Lower lobe of right lung (tissue), 2 donors: ENCODE data around the gene MBD3L2. TPM values are rescaled to one million over a fixed set of nuclear protein-coding genes. Genes with fewer than 3 reads are reported as not detected.
"Not testable (repeated sequence)": the region's sequence is repeated elsewhere in the genome, so short reads cannot be mapped to it uniquely, and the experiment has no call there.

Experiments
- ATAC-seq, 2 donors: fragments of 200-7000 bp; cut with Tn5 transposase; one replicate each; pipeline ENCODE4 v1.9.1; 2020 to 2022; ENCODE audit warnings: mild to moderate bottlenecking in 2 of 2, moderate library complexity in 2 of 2
- DNase-seq: peaks from one replicate; pipeline ENCODE4 v3.0.0-alpha.2; 2020
- H3K27ac ChIP-seq: fragments of 200-600 bp; one replicate; pipeline ENCODE4 v1.8.0; 2022
- H3K27me3 ChIP-seq: fragments of 200-600 bp; one replicate; pipeline ENCODE4 v1.8.0; 2022; ENCODE audit warnings: low read depth
- H3K36me3 ChIP-seq: fragments of 200-600 bp; one replicate; pipeline ENCODE4 v1.8.0; 2022; ENCODE audit warnings: mild to moderate bottlenecking
- H3K4me1 ChIP-seq: fragments of 200-600 bp; one replicate; pipeline ENCODE4 v1.8.0; 2022
- H3K4me3 ChIP-seq: fragments of 200-600 bp; one replicate; pipeline ENCODE4 v1.8.0; 2022; ENCODE audit warnings: mild to moderate bottlenecking
- H3K9me3 ChIP-seq: fragments of 200-600 bp; one replicate; pipeline ENCODE4 v1.8.0; 2022
- intact Hi-C: fragments of 100-400 bp; cut with DNase I; formaldehyde crosslinking; loops from one replicate; pipeline ENCODE4 v1.11.0; 2022
- total RNA-seq: library from RNA; stranded (reverse); fragmentation: NEBNext Ultra II Directional; extraction: Animal tissue kit (Norgen Biotek cat#: 25700); gene quantifications from one replicate; pipeline ENCODE4 v1.2.1, GENCODE V29; 2021
- TF ChIP-seq, protein P1 (sequence below): fragments of 200-600 bp; IDR thresholded peaks from one replicate; pipeline ENCODE4 v1.8.0; 2022; ENCODE audit warnings: antibody characterized with exemption, mild to moderate bottlenecking
- donor health status: DM: no; HTN: yes; CAD: no; lungs with severe emphysema.

The MBD3L2 gene
- total RNA-seq, 1 donor from 2014 or later: not detected

GRCh38 chr19:7007859-7008258 is 41.3 kb upstream of the MBD3L2 start:
- H3K36me3 ChIP-seq: no peaks in the 10 kb centered on the region
- no peaks in the 10 kb centered on the region for H3K4me1 ChIP-seq
- intact Hi-C loops: no loop called here
- H3K27ac ChIP-seq: no peak overlapping the region
- DNase-seq: no peak
- peaks cover 10% of the 10 kb centered on the region for H3K27me3 ChIP-seq
- TF ChIP-seq, protein P1, sequence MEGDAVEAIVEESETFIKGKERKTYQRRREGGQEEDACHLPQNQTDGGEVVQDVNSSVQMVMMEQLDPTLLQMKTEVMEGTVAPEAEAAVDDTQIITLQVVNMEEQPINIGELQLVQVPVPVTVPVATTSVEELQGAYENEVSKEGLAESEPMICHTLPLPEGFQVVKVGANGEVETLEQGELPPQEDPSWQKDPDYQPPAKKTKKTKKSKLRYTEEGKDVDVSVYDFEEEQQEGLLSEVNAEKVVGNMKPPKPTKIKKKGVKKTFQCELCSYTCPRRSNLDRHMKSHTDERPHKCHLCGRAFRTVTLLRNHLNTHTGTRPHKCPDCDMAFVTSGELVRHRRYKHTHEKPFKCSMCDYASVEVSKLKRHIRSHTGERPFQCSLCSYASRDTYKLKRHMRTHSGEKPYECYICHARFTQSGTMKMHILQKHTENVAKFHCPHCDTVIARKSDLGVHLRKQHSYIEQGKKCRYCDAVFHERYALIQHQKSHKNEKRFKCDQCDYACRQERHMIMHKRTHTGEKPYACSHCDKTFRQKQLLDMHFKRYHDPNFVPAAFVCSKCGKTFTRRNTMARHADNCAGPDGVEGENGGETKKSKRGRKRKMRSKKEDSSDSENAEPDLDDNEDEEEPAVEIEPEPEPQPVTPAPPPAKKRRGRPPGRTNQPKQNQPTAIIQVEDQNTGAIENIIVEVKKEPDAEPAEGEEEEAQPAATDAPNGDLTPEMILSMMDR: no peak
- H3K4me3 ChIP-seq: no peak overlapping the region
- no peaks in the 10 kb centered on the region for H3K9me3 ChIP-seq
- no peak for ATAC-seq

DNA sequence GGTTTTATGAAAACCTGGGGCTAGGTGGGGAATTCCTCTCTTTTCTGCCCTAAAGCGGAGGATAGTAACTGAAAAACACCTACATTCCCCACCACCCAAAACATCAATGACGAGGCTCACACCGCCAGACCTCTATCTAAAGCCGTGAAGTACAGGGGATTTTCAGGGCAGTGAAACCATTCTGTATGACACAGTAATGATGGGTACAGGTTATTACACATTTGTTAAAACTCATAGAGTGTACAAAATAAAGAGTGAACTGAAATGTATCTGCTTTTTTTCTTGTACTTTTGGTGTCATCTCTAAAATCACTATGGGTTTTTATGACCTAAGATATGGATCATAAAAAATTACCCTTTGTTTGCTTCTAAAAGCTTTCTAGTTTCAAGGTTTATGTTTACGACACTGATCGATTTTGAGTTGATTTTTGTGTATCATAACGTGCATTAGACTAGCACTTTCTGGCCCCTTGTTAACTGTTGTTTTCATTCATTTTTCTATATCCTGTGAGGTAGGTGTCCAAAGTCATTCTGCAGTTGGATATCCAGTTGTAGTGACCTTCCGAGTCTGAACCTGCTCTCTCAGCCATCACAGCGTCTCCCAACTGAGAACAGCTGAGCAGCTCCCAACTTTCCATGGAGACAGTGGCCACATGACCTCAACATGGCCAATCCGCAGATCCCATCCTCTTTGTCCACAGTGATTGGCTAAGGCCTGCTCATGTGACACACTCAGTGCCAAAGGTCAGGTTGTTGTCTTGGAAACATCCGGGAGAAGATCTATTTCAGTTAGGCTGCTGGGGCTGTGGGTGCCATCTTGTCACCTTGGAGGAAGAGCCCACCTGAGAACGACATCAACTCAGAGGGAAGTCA is 38.2 kb upstream of the MBD3L2 start:
- DNase-seq (no peak), ATAC-seq (no peak)
- Histone ChIP-seq H3K36me3 (no peaks in the 10 kb centered on the region), H3K27me3 (peaks cover 10% of the 10 kb centered on the region), H3K4me3 (no peak overlapping the region), H3K4me1 (peaks cover 4% of the 10 kb centered on the region), H3K27ac (no peak overlapping the region), H3K9me3 (no peaks in the 10 kb centered on the region)
- TF ChIP-seq, protein P1: no peak
- intact Hi-C loops: no loop called here

DNA sequence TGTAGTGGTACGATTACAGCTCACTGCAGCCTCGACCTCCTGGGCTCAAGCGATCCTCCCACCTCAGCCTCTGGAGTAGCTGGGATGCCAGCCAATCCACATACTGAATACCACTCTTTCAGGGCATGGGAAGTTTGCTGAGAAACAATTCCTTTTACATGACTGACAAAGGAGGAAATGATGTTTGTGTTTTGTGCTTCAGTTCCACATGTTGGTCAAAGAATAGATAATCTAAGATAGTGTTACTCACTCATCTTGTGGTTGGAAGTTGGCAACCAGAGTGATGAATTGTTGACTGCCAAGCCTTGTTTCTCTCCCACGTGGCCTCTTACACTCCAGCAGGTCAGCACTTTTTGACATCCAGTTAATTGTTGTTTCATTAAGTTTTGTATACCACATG is 35.4 kb upstream of the MBD3L2 start:
- Histone ChIP-seq H3K27me3 (peaks cover 5% of the 10 kb centered on the region), H3K4me1 (peaks cover 4% of the 10 kb centered on the region), H3K4me3 (no peak overlapping the region), H3K9me3 (no peaks in the 10 kb centered on the region), H3K36me3 (no peaks in the 10 kb centered on the region), H3K27ac (no peak overlapping the region)
- intact Hi-C loops: no loop called here
- no peak for DNase-seq
- ATAC-seq: peak; percentile 57 to 77
- TF ChIP-seq, protein P1: no peak

- TF ChIP-seq, protein P1: no peak
Observed at GRCh38 chr19:7018828-7019227, 30.3 kb upstream of the MBD3L2 start.

DNA sequence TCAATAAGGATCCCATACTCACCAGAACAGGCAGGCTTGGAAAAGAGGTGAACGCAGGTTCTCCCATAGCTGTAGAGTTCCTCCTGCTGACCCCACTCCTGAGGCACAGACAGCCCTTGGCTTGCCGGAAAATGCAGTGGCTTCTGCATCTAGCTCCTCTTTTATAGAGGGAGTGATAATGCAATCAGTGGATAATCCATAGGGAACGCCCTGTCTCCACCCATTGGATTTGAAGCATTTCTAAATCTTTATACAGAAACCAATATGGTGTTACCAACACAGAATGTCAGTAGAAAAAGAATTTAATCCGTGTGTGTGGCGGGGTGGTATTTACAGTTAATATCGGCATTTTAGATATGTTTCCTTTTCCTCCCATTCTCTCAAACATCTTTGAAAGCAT is 27.8 kb upstream of the MBD3L2 start, which contains the start of gene MBD3L2B:
TSS of gene MBD3L2B (minus strand) at position 101 of the 400 bp plus-strand sequence. CDS start at position 67, 34 bp downstream.
- ATAC-seq, H3K4me3 ChIP-seq, intact Hi-C loops, H3K36me3 ChIP-seq, H3K27me3 ChIP-seq, H3K4me1 ChIP-seq, H3K27ac ChIP-seq, H3K9me3 ChIP-seq, DNase-seq: not testable (repeated sequence)

More at GRCh38 chr19:7018828-7019227, 30.3 kb upstream of the MBD3L2 start:
- H3K27me3 ChIP-seq: no peaks in the 10 kb centered on the region
- H3K36me3 ChIP-seq: no peaks in the 10 kb centered on the region
- ATAC-seq (no peak), DNase-seq (no peak)
- peaks cover 4% of the 10 kb centered on the region for H3K4me1 ChIP-seq
- no peak overlapping the region for H3K27ac ChIP-seq
- intact Hi-C loops: no loop called here
- no peak overlapping the region for H3K4me3 ChIP-seq
- H3K9me3 ChIP-seq: no peaks in the 10 kb centered on the region

DNA sequence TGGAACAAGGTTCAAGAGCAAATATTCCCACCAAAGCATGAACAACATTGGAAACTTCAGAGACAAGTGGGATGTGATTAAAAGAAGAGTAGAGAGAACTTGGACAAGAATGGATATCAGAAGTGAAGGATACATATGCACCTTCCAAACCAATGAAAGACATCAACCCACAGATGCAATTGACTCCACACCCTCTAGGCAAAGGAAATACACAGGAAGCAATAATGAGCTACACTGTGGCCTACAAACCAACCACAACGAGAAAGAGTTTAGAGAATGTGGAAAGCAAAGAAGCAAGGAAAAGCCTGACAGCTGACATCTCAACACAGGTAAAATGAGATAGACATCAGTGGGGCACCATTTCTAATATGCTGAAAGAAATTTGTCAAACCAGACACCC is 20.3 kb upstream of the MBD3L2 start:
- H3K4me3 ChIP-seq, intact Hi-C loops, H3K4me1 ChIP-seq, H3K27me3 ChIP-seq, DNase-seq, H3K36me3 ChIP-seq, ATAC-seq, H3K27ac ChIP-seq, H3K9me3 ChIP-seq: not testable (repeated sequence)

GRCh38 chr19:7030278-7030677 is 18.8 kb upstream of the MBD3L2 start, which contains the start of gene MBD3L5:
Gene MBD3L5, plus strand, starts transcription at chr19:7030578. Its CDS starts 34 bp downstream, at chr19:7030612.
- H3K9me3 ChIP-seq, H3K27me3 ChIP-seq, H3K4me1 ChIP-seq, H3K36me3 ChIP-seq, H3K27ac ChIP-seq, H3K4me3 ChIP-seq, DNase-seq, intact Hi-C loops, ATAC-seq: not testable (repeated sequence)

DNA sequence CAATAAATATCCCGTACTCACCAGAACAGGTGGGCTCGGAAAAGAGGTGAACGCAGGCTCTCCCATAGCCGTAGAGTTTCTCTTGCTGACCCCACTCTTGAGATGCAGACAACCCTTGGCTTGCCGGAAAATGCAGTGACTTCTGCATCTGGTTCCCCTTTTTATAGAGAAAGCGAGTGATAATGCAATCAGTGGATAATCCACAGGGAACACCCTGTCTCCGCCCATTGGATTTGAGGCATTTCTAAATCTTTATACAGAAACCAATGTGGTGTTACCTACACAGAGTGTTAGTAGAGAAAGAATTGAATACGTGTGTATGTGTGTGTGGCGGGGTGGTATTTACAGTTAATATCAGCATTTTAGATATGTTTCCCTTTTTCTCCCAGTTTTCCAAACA is 9.0 kb upstream of the MBD3L2 start, which contains the start of gene MBD3L4:
TSS of gene MBD3L4 (minus strand) at position 101 of the 400 bp plus-strand sequence. CDS start at position 66, 35 bp downstream.
- H3K27ac ChIP-seq, H3K27me3 ChIP-seq, H3K4me3 ChIP-seq, ATAC-seq, H3K36me3 ChIP-seq, H3K9me3 ChIP-seq, DNase-seq, H3K4me1 ChIP-seq, intact Hi-C loops: not testable (repeated sequence)

DNA sequence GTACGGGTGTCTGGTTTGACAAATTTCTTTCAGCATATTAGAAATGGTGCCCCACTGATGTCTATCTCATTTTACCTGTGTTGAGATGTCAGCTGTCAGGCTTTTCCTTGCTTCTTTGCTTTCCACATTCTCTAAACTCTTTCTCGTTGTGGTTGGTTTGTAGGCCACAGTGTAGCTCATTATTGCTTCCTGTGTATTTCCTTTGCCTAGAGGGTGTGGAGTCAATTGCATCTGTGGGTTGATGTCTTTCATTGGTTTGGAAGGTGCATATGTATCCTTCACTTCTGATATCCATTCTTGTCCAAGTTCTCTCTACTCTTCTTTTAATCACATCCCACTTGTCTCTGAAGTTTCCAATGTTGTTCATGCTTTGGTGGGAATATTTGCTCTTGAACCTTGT is 7.6 kb upstream of the MBD3L2 start:
- DNase-seq, H3K9me3 ChIP-seq, H3K4me1 ChIP-seq, H3K4me3 ChIP-seq, H3K36me3 ChIP-seq, H3K27ac ChIP-seq, intact Hi-C loops, H3K27me3 ChIP-seq, ATAC-seq: not testable (repeated sequence)

DNA sequence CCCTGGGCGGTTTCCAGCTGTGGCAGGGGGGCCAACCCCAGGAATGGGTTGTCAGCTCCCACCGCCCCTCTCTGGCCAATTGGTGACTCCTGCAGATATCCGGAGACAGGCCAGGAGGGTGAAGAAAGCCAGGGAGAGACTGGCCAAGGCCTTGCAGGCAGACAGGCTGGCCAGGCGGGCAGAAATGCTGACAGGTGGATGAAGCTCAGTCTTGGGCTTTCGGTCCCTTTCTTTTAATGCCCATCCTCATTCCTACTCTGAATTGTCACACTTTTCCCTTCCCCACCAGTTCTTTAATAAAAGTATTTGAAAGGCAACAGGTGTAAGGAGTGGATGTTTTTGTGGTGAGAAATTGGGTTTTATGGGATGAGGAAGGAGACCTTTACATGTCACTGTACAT is 2.3 kb downstream of the MBD3L2 start:
- DNase-seq, ATAC-seq: not testable (repeated sequence)

More for the DNA sequence above, 2.3 kb downstream of the MBD3L2 start:
- H3K4me3 ChIP-seq, H3K36me3 ChIP-seq, intact Hi-C loops, H3K27ac ChIP-seq, H3K4me1 ChIP-seq, H3K27me3 ChIP-seq, H3K9me3 ChIP-seq: not testable (repeated sequence)
